GM19035 (cell line): ENCODE data around the gene LRRC8D.

Experiments
- ATAC-seq: cut with Tn5 transposase; IDR thresholded peaks from one replicate; pipeline ENCODE4 v1.9.1; 2021; ENCODE audit not compliant: unreplicated experiment

Gene LRRC8D

DNA sequence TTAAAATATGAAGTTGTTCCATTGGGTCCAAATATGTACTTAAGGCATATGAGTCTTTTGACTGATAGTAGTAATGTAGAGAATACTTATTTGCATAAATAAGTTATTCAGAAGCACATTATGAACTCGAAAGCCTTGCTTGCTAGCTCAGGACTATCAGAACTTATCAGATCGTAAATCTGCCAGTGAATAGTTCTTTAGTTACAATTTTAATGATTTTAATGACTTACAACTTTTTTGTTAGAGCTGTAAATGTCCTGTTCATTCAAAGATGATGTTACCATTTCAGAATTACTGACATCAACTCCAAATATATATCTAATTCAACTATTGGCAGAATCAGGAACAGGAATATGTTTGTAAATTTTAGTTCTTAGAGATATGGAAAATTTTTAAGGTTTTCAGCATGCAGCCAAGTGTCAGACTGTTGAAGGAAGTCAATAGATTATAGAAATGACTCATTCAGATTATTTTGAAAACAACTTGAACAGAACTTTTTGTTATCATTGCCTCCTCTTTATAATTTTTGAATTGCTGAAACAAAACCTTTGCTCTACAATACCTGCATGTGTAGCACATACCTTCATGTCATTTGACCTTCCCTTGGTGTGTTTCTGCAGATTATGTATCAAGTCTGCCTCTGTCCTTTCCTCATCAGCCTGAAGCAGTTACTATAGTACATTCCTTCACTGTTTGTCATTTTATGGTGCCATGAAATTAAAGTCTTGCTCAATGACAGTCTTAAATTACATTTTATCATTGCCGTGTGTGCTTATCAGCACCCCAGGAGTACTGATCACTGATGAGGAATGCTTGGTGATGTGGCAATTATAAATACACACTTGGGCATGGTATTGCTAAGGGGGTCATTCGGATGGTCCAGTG, 44.9 kb downstream of the LRRC8D start:
- no peak for ATAC-seq

DNA sequence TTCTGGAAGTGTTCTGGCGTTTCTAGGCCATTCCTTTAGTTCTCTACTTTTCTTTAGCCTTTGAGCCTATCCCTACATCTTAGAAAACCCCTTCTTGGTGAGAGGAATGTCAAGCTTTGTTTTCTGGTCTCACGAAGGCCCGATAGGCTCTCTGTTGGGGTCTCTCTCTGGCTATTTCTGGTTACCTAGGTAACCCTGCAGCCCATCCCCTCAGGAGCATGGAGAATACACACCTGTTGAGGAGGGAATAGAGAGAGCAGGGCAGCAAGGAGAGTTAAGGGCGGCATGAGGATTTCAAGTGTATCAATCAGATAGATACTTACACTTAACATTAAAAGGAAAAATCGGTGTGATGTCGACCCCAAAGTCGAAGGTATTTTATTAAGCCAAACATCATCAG, 45.7 kb downstream of the LRRC8D start:
- ATAC-seq = no peak

DNA sequence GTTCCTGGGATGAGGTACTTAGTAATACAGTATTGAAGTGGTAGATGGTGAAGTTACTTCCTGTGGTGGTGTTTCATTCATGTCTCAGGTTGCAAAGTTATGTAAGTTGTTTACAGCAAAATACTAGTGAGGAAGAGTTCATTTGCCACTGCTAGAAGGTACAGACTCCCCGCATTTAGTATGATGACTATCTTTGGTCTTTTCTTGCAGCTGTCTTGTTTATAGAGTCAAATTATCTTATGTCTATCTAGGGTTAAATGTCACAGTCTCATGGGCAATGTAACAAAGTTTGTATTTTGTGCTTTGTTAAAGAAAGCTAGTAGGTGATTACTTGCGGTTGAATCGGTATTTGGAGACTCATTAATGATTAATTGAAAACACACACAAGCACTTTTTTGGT, 50.2 kb downstream of the LRRC8D start:
- ATAC-seq = no peak

GRCh38 chr1:89871768-89872473, 51.1 kb downstream of the LRRC8D start:
- no peak for ATAC-seq

- ATAC-seq = no peak
Observed at GRCh38 chr1:89872567-89872966, 51.7 kb downstream of the LRRC8D start.

- ATAC-seq = no peak
Observed at GRCh38 chr1:89873288-89873687, 52.5 kb downstream of the LRRC8D start.

DNA sequence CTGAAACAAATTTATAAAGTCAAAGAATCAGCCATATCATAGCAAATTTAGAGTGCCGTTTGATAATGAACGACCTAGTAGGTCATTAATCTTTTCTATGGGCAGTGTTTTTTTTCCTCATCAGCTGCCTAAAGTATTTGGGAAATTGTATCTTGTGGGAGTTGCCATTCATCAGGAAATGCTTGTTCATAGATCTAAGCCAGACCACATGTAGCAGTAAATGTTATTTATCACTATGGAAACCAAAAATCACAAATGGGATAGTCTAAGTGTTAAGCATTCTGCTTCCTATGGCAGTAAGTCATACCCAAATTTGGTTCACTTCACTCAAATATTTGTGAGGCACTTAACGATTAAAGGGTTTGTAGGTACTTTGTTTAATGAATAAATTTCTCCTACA, 52.9 kb downstream of the LRRC8D start:
- no peak for ATAC-seq

- ATAC-seq = no peak
Observed at GRCh38 chr1:89876463-89876862, 55.6 kb downstream of the LRRC8D start.

- no peak for ATAC-seq
Observed at GRCh38 chr1:89877756-89878155, 56.9 kb downstream of the LRRC8D start.

GRCh38 chr1:89878256-89878655, 57.4 kb downstream of the LRRC8D start:
- ATAC-seq = no peak

DNA sequence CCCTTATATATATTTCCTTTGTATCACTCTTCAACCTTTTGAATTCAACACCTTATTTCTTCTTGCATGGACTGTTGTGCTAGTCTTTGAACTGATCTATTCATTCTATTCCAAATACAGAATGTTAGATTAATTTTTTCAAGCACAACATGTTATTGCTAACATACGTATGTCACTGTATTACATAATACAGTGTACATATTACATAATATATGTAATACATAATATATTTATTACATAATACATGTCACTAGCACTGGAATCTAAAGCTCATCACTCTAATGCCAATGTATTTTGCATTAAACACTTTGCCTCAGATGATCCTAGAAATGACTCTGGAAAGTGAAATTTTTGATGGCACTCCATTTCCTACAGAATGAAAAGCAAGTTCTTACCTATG, 59.8 kb downstream of the LRRC8D start:
- ATAC-seq = no peak

DNA sequence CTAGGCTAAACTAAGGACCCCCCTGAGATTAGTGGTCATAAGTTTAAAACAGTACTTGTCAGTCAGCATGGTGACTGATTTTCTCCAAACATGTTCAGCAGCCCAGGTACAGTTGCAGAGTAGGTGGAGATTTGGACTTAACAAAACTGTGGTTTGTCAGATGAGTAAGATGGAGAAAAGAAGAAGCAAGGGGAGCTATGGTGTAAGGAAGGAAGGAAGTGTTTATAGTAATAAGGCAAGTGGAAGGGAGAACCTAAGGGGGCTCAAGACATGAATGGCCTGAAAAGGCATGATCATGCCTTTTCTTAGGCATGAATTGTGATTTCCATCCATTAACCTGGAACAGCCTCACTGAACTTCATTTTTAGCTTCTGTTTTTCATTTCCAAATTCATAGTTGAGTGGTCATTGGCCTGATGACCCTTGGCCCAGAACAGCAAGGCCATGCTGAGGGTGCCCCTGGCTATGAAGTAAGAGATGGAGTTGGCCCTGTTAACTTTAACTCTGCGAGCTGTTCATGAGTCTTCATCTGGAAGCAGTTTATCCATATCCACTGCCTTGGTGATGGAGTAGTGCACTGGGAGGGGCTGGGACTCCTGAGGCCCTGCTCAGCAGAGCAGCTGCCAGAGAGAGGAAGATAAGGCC, 60.7 kb downstream of the LRRC8D start:
- ATAC-seq = no peak

DNA sequence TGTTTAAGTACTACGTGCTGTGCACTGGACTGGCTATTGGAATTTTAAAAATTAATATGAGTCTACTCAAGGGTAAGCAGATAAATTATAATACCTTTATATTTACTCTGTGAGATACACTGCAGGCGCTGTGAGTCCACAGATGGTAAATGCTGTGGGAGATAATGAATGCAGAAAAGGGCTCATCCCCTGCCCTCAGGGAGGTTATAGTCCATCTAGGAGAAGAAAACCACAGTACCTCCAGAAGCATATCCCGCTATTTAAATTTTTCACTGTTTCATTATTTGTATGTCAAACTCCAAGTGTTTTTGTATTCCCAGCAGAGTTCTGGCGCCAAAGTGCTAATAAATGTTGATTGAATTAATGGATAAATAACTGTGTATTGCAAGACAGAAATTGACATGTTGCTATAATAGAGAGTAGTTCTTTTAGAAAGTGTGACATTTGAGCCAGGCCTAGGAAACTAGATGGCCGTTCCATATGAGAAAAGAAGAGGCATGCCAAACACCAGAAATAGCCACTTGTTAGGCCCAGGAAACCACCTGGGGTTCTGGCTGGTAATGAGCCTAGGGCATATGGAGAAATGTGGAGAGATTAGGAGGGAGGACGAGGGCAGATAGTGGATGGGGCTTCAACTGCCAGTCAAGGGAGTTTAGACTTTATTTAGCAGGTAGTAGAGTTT, 61.7 kb downstream of the LRRC8D start:
- no peak for ATAC-seq

DNA sequence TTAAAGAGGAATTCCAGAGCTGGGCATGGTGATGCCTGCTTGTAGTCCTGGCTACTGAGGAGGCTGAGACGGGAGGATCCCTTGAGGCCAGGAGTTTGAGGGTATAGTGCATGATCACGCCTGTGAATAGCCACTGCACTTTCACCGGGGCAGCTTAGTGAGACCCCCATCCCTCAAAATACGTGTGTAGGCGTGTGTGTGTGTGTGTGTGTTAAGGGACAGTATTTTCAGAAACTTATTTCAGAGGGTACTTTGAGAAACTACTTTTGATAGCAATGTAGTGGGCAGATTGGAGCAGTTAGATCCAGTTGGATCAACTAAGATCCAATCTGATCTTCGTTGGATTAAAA, 62.2 kb downstream of the LRRC8D start:
- no peak for ATAC-seq

- ATAC-seq = no peak
Observed at GRCh38 chr1:89884718-89885596, 64.1 kb downstream of the LRRC8D start.

GRCh38 chr1:89887270-89887669, 66.4 kb downstream of the LRRC8D start:
- no peak for ATAC-seq

DNA sequence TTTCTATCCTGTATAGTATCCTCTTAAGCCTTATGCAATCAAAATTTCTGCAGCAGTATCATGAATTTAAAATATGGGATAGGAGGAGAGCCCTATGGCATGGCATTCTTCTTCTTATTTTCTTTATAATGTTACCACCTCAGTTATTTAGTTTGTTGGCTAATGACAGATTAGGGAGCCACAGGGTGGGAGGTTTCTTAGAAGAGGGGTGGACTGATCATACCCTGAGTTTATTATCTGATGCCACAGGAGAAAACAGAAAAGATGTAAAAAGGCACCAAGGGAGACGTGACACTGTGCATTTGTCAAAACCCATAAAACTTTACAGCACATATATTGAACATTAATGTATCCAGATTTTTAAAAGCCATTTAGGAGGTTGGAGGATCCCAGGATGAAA, 66.9 kb downstream of the LRRC8D start:
- no peak for ATAC-seq

DNA sequence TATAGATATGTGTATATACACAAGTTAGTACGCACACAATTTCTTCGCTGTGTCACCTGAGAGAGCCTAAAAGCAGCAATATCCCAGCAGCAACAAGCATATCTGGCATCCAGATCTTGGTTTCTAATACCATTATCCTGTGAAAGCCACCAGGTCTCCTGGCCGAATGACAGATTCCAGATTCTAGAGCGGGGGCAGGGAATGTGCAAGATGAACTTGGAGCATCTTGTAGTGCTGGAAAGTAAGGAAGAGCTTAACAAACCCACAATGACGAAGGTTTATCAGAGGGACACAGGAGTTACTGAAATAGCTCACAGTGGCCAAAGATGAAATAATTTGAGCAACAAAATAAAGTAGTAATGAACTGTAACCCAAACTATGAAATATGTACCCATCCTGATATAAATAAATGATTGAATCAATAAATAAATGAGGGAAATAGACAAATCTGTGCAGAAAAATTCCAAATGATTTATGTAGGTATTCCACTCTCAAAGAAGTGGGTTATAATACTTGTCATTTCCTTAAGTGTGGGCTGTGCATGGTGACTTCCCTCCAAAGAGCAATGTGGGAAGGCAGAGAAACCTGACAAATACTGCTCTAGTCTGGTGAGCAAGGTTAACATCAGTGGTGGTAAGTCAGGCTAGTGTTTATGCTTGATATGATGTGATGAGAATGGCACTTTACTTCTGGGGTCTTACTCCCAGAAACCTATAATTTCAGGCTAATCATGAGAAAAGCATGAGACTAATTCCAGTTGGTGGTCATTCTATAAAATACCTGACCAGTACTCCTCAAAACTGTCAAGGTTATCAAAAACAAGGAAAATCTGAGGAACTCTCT, 67.9 kb downstream of the LRRC8D start:
- no peak for ATAC-seq

- no peak for ATAC-seq
Observed at GRCh38 chr1:89889323-89889615, 68.4 kb downstream of the LRRC8D start.
